HCT116 (cell line): ENCODE measurements around the gene OR11A1. TPM values are rescaled to one million over a fixed set of nuclear protein-coding genes. Genes with fewer than 3 reads are reported as not detected.

Experiments
- ATAC-seq: fragments of 200-7000 bp; cut with Tn5 transposase; 2 replicates; pipeline ENCODE4 v1.9.1; 2020; ENCODE audit warnings: mild to moderate bottlenecking, moderate library complexity
- BruUV-seq: library from RNA; stranded (reverse); fragments of 400-500 nt; replicated peaks from 2 replicates; lab custom pipeline; 2021; lab: Mats Ljungman, UMichigan
- CTCF ChIA-PET: fragments of 300-600 bp; sonication (Branson Sonifier 250); formaldehyde crosslinking; loops from one replicate; lab custom pipeline; 2021; ENCODE audit warnings: antibody characterized with exemption; lab: Charles Lee
- POLR2A ChIA-PET: fragments of 300-600, 350-600 bp; sonication (Branson Sonifier 250); formaldehyde crosslinking; loops from one replicate; lab custom pipeline; 2021; ENCODE audit warnings: antibody characterized with exemption; lab: Charles Lee
- RAD21 ChIA-PET, 2 experiments: fragments of 300-600 bp; sonication (Branson Sonifier 250); formaldehyde crosslinking; loops; one replicate each; lab custom pipeline; 2023; ENCODE audit warnings: low total read pairs in 2 of 2; ENCODE audit not compliant: uncharacterized antibody in 2 of 2, unreplicated experiment in 2 of 2, low non-redundant PET in 1 of 2; lab: Charles Lee
- DNase-seq: peaks from one replicate; pipeline ENCODE4 v3.0.0-alpha.2; 2010; ENCODE audit warnings: low read depth, low spot score
- H2AFZ ChIP-seq: fragments of 200-600 bp; shearing (Covaris generic), sonication (generic); 2 replicates; pipeline ENCODE4 v1.6.1; 2017; ENCODE audit warnings: low read depth, mixed run types, mixed read lengths, antibody characterized with exemption, low read length; ENCODE audit not compliant: poor library complexity, severe bottlenecking
- H3K27ac ChIP-seq: 2 replicates; pipeline ENCODE4 v1.5.1; 2012; ENCODE audit warnings: low read depth, low read length
- H3K27me3 ChIP-seq: fragments of 200-600 bp; sonication (generic); 2 replicates; pipeline ENCODE4 v1.6.1; 2016; ENCODE audit warnings: mixed run types, low read length, mixed read lengths; ENCODE audit not compliant: insufficient read depth
- H3K36me3 ChIP-seq, 2 experiments: fragments of 200-500 bp in 1 of 2; fragments of 200-600 bp in 1 of 2; sonication (Bioruptor generic) in 1 of 2; sonication (generic) in 1 of 2; 2 replicates each; pipeline versions ENCODE4 v1.5.1 to v1.6.1; 2014 to 2016; ENCODE audit warnings: low read length in 2 of 2, inconsistent platforms in 1 of 2, mixed read lengths in 1 of 2, mixed run types in 1 of 2; ENCODE audit not compliant: insufficient read depth in 2 of 2, control insufficient read depth in 1 of 2
- H3K4me1 ChIP-seq, 2 experiments: fragments of 200-600 bp in 1 of 2; sonication (generic) in 1 of 2; 2 replicates each; pipeline versions ENCODE4 v1.5.1 to v1.6.1; 2012 to 2017; ENCODE audit warnings: low read length in 2 of 2, inconsistent platforms in 1 of 2, mild to moderate bottlenecking in 1 of 2, mixed read lengths in 1 of 2, mixed run types in 1 of 2, moderate library complexity in 1 of 2; ENCODE audit not compliant: insufficient read depth in 2 of 2, control insufficient read depth in 1 of 2
- H3K4me2 ChIP-seq: fragments of 200-600 bp; sonication (generic); 2 replicates; pipeline ENCODE4 v1.6.1; 2017; ENCODE audit warnings: mixed run types, low read length, mixed read lengths
- H3K4me3 ChIP-seq, 2 experiments: fragments of 200-600 bp in 1 of 2; sonication (generic) in 1 of 2; replicated peaks in 1 of 2; 2 replicates each; pipeline ENCODE4 v1.5.1; 2011 to 2016; ENCODE audit warnings: low read length in 2 of 2, control low read depth in 1 of 2, low read depth in 1 of 2, mild to moderate bottlenecking in 1 of 2, mixed read lengths in 1 of 2, mixed run types in 1 of 2
- H3K79me2 ChIP-seq: fragments of 200-600 bp; sonication (generic); 2 replicates; pipeline ENCODE4 v1.6.1; 2017; ENCODE audit warnings: mild to moderate bottlenecking, mixed run types, low read length, moderate library complexity, mixed read lengths; ENCODE audit not compliant: insufficient read depth
- H3K9ac ChIP-seq: fragments of 200-600 bp; sonication (generic); 2 replicates; pipeline ENCODE4 v1.6.1; 2016; ENCODE audit warnings: low read length, mixed read lengths
- H3K9me2 ChIP-seq: fragments of 200-600 bp; sonication (generic), shearing (Covaris generic); 2 replicates; pipeline ENCODE4 v1.6.1; 2017; ENCODE audit warnings: mixed run types, mild to moderate bottlenecking, moderate library complexity; ENCODE audit not compliant: insufficient read depth
- H3K9me3 ChIP-seq, 2 experiments: fragments of 200-500 bp in 1 of 2; fragments of 200-600 bp in 1 of 2; sonication (Bioruptor generic) in 1 of 2; sonication (generic) in 1 of 2; 2 replicates each; pipeline ENCODE4 v1.6.1; 2014 to 2017; ENCODE audit warnings: low read length in 2 of 2, mixed read lengths in 2 of 2, inconsistent platforms in 1 of 2, low read depth in 1 of 2, mild to moderate bottlenecking in 1 of 2, mixed run types in 1 of 2, moderate library complexity in 1 of 2; ENCODE audit not compliant: control insufficient read depth in 1 of 2, insufficient read depth in 1 of 2
- H4K20me1 ChIP-seq: fragments of 200-600 bp; sonication (generic), shearing (Covaris generic); 2 replicates; pipeline ENCODE4 v1.6.1; 2017; ENCODE audit warnings: mixed run types, mild to moderate bottlenecking, moderate library complexity; ENCODE audit not compliant: insufficient read depth
- ATF3 ChIP-seq: IDR thresholded peaks from 2 replicates; pipeline ENCODE4 v1.6.1; 2012
- CBX3 ChIP-seq: IDR thresholded peaks from 2 replicates; pipeline ENCODE4 v1.6.1; 2012; ENCODE audit warnings: low read depth
- CEBPB ChIP-seq: IDR thresholded peaks from 2 replicates; pipeline ENCODE4 v1.6.1; 2012; ENCODE audit warnings: low read depth
- CTCF ChIP-seq, 3 experiments: fragments of 200-600 bp in 1 of 3; sonication (generic) in 1 of 3; IDR thresholded peaks in 2 of 3; conservative IDR thresholded peaks in 1 of 3; 2 replicates each; pipeline ENCODE4 v1.5.1; 2012 to 2017; ENCODE audit warnings: low read depth in 2 of 3, low read length in 2 of 3, antibody characterized with exemption in 1 of 3, borderline replicate concordance in 1 of 3, control low read depth in 1 of 3, mild to moderate bottlenecking in 1 of 3, mixed read lengths in 1 of 3, mixed run types in 1 of 3, moderate library complexity in 1 of 3; ENCODE audit not compliant: insufficient read depth in 1 of 3
- EGR1 ChIP-seq: IDR thresholded peaks from 2 replicates; pipeline ENCODE4 v1.6.1; 2012; ENCODE audit warnings: low read depth
- EZH2 ChIP-seq: fragments of 200-600 bp; sonication (generic); IDR thresholded peaks from 2 replicates; pipeline ENCODE4 v1.6.1; 2017; ENCODE audit warnings: antibody characterized with exemption, mixed run types
- EZH2phosphoT487 ChIP-seq: fragments of 200-600 bp; IDR thresholded peaks from 2 replicates; pipeline ENCODE4 v1.6.1; 2018; ENCODE audit warnings: antibody characterized with exemption, borderline replicate concordance
- MAX ChIP-seq: IDR thresholded peaks from 2 replicates; pipeline ENCODE4 v1.6.1; 2012
- POLR2AphosphoS5 ChIP-seq: IDR thresholded peaks from 2 replicates; pipeline ENCODE4 v1.6.1; 2011; ENCODE audit warnings: mild to moderate bottlenecking, low read depth, low read length, moderate library complexity
- RAD21 ChIP-seq: IDR thresholded peaks from 2 replicates; pipeline ENCODE4 v1.6.1; 2012; ENCODE audit warnings: low read depth, mild to moderate bottlenecking
- REST ChIP-seq: IDR thresholded peaks from 2 replicates; pipeline ENCODE4 v1.6.1; 2012; ENCODE audit warnings: low read depth
- SIN3A ChIP-seq: IDR thresholded peaks from 2 replicates; pipeline ENCODE4 v1.6.1; 2012; ENCODE audit warnings: low read depth
- SP1 ChIP-seq: IDR thresholded peaks from 2 replicates; pipeline ENCODE4 v1.6.1; 2012; ENCODE audit warnings: low read depth
- TCF7L2 ChIP-seq: IDR thresholded peaks from 2 replicates; pipeline ENCODE4 v1.7.0; 2011; ENCODE audit warnings: borderline replicate concordance, inconsistent platforms; ENCODE audit not compliant: insufficient read depth, insufficient read length; ENCODE audit errors: extremely low read depth
- YY1 ChIP-seq: IDR thresholded peaks from 2 replicates; pipeline ENCODE4 v1.6.1; 2011; ENCODE audit warnings: low read length, low read depth, moderate library complexity, mild to moderate bottlenecking; ENCODE audit not compliant: insufficient replicate concordance; ENCODE audit errors: extremely low read depth
- ZBTB33 ChIP-seq: IDR thresholded peaks from 2 replicates; pipeline ENCODE4 v1.6.1; 2011; ENCODE audit warnings: mild to moderate bottlenecking, low read length, moderate library complexity; ENCODE audit not compliant: insufficient replicate concordance; ENCODE audit errors: extremely low read depth
- ZNF274 ChIP-seq: fragments of 200-500 bp; sonication (Bioruptor generic); IDR thresholded peaks from 2 replicates; pipeline ENCODE4 v1.6.1; 2014; ENCODE audit warnings: mild to moderate bottlenecking, low read depth, low read length, inconsistent platforms
- intact Hi-C: fragments of 100-400 bp; cut with micrococcal nuclease; formaldehyde crosslinking; loops from 2 replicates; pipeline ENCODE4 v1.10.0; 2022
- total RNA-seq: library from RNA; stranded (reverse); gene quantifications from one replicate; pipeline ENCODE4 v1.2.1, GENCODE V29; 2021; ENCODE audit not compliant: unreplicated experiment

OR11A1 gene
- total RNA-seq, 1 experiment from 2014 or later = not detected

GRCh38 chr6:29439006-29439405 lies 17.9 kb downstream of the OR11A1 start, which contains the start of gene OR10C1:
OR10C1 (plus strand) TSS chr6:29439306; CDS start chr6:29440016, 710 bp downstream.
- no peaks in the 10 kb centered on the region for H3K4me1 ChIP-seq
- TF ChIP-seq EZH2phosphoT487 (no peak), RAD21 (no peak), SP1 (no peak), YY1 (no peak), CEBPB (no peak), POLR2AphosphoS5 (no peak), EZH2 (no peak), ZBTB33 (no peak), CTCF (IDR thresholded peaks at IDR 0.05 in 2 of 3, conservative IDR thresholded peaks at IDR 0.05 in 1 of 3; ENCODE audit: borderline replicate concordance in 1 of 3, insufficient read depth in 1 of 3, low read depth in 2 of 3, low read length in 2 of 3) (no peak), ZNF274 (no peak), MAX (no peak), SIN3A (no peak), ATF3 (no peak), CBX3 (no peak), TCF7L2 (no peak), REST (no peak), EGR1 (no peak)
- H3K9me2 ChIP-seq = no peaks in the 10 kb centered on the region
- no peak within 1 kb of the TSS for H3K27ac ChIP-seq
- H3K79me2 ChIP-seq = no peaks in the 10 kb centered on the region
- no peak within 1 kb of the TSS for H3K9ac ChIP-seq
- H3K36me3 ChIP-seq = no peaks in the 10 kb centered on the region
- POLR2A ChIA-PET = no interaction called here
- DNase-seq (no peak), ATAC-seq (no peak)
- H3K27me3 ChIP-seq = 0 out of 2 replicates have a peak, but pooled peaks cover 5% of the 10 kb centered on the region
- no peak within 1 kb of the TSS for H3K4me3 ChIP-seq
- no peaks in the 10 kb centered on the region for H4K20me1 ChIP-seq
- no peaks in the 10 kb centered on the region for H3K9me3 ChIP-seq
- no peak within 1 kb of the TSS for H3K4me2 ChIP-seq
- intact Hi-C loops = no loop called here
- CTCF ChIA-PET = no interaction called here
- no TSS peak for BruUV-seq
- RAD21 ChIA-PET = no interaction called here
- H2AFZ ChIP-seq = no peak within 1 kb of the TSS
